A549 (cell line): Measurements from ENCODE around the gene TOE1. TPM values are rescaled to one million over a fixed set of nuclear protein-coding genes. Genes with fewer than 3 reads are reported as not detected.

Source experiments
- ATAC-seq, 2 experiments: fragments of 200-7000 bp in 1 of 2; fragments of >200 bp in 1 of 2; cut with Nextera tagmentation in 1 of 2; cut with Tn5 transposase in 1 of 2; 3 replicates each; pipeline versions ENCODE4 v1.8.0 to v1.9.1; 2018 to 2020; ENCODE audit warnings: mild to moderate bottlenecking in 1 of 2, moderate library complexity in 1 of 2
- CTCF ChIA-PET: fragments of 300-600 bp; sonication (Branson Sonifier 250); formaldehyde crosslinking; extraction: SDS; loops from one replicate; lab custom pipeline; 2021; ENCODE audit warnings: antibody characterized with exemption, inconsistent platforms; lab: Yijun Ruan, JAX
- POLR2A ChIA-PET: fragments of 350-600 bp; formaldehyde crosslinking; extraction: SDS; loops from one replicate; lab custom pipeline; 2021; ENCODE audit warnings: antibody characterized with exemption, inconsistent platforms; lab: Yijun Ruan, JAX
- DNase-seq, 2 experiments: peaks; one replicate each; pipeline versions ENCODE4 v3.0.0 to v3.0.0-alpha.2; 2011 to 2016; ENCODE audit warnings: low read depth in 1 of 2, low spot score in 1 of 2
- FAIRE-seq: peaks from 2 replicates; lab custom pipeline; 2011; peaks lifted over from hg19 to GRCh38; lab: Jason Lieb, UNC
- H3K27ac ChIP-seq, 2 experiments: fragments of >200 bp; sonication (Bioruptor Twin); formaldehyde crosslinking; 3 replicates each; pipeline ENCODE4 v1.5.1; 2016 to 2017
- H3K4me1 ChIP-seq: fragments of >200 bp; sonication (Bioruptor Twin); formaldehyde crosslinking; 3 replicates; pipeline ENCODE4 v1.6.1; 2016
- H3K4me2 ChIP-seq: fragments of >200 bp; sonication (Bioruptor Twin); formaldehyde crosslinking; 3 replicates; pipeline ENCODE4 v1.6.1; 2016
- H3K4me3 ChIP-seq: fragments of >200 bp; sonication (Bioruptor Twin); formaldehyde crosslinking; 3 replicates; pipeline ENCODE4 v1.5.1; 2016
- H3K9me3 ChIP-seq: fragments of >200 bp; sonication (Bioruptor Twin); formaldehyde crosslinking; 3 replicates; pipeline ENCODE4 v1.6.1; 2016
- BCL3 ChIP-seq: fragments of >200 bp; sonication (Bioruptor Twin); formaldehyde crosslinking; IDR thresholded peaks from 3 replicates; pipeline ENCODE4 v1.6.1; 2016
- CBX2 ChIP-seq: fragments of 200-600 bp; sonication (generic); IDR thresholded peaks from 2 replicates; pipeline ENCODE4 v1.6.1; 2016; ENCODE audit warnings: low read depth, mild to moderate bottlenecking, borderline replicate concordance
- CEBPB ChIP-seq, 2 experiments: fragments of >200 bp in 1 of 2; sonication (Bioruptor Twin) in 1 of 2; formaldehyde crosslinking in 1 of 2; IDR thresholded peaks; 2 replicates each; pipeline ENCODE4 v1.6.1; 2012 to 2016
- CHD2 ChIP-seq: fragments of 150-350 bp; IDR thresholded peaks from 2 replicates; pipeline ENCODE4 v1.6.1; 2014; ENCODE audit warnings: low read length; ENCODE audit not compliant: partially characterized antibody
- E2F6 ChIP-seq: IDR thresholded peaks from 2 replicates; pipeline ENCODE4 v1.6.1; 2012; ENCODE audit warnings: low read depth, borderline replicate concordance
- EHMT2 ChIP-seq: fragments of 200-600 bp; sonication (generic); IDR thresholded peaks from 2 replicates; pipeline ENCODE4 v1.6.1; 2016; ENCODE audit warnings: antibody characterized with exemption, low read depth, mild to moderate bottlenecking, moderate library complexity
- EP300 ChIP-seq, 2 experiments: fragments of >200 bp; sonication (Bioruptor Twin); formaldehyde crosslinking; IDR thresholded peaks; 2 replicates in 1 of 2; 3 replicates in 1 of 2; pipeline ENCODE4 v1.6.1; 2016 to 2017
- ESRRA ChIP-seq: fragments of 150-350 bp; IDR thresholded peaks from 2 replicates; pipeline ENCODE4 v1.6.1; 2014; ENCODE audit warnings: mild to moderate bottlenecking, low read length, borderline replicate concordance
- FOSL2 ChIP-seq, 2 experiments: fragments of 450-650 bp in 1 of 2; fragments of >200 bp in 1 of 2; sonication (Bioruptor Twin) in 1 of 2; formaldehyde crosslinking; IDR thresholded peaks; 2 replicates each; pipeline versions ENCODE4 v1.5.0 to v1.6.1; 2016 to 2020; ENCODE audit warnings: mild to moderate bottlenecking in 1 of 2, moderate library complexity in 1 of 2
- FOXS1 ChIP-seq: fragments of 250-450 bp; sonication (Bioruptor Pico); IDR thresholded peaks from 2 replicates; pipeline ENCODE4 v1.5.0; 2020; ENCODE audit warnings: mild to moderate bottlenecking, moderate library complexity
- GATA3 ChIP-seq: IDR thresholded peaks from 2 replicates; pipeline ENCODE4 v1.6.1; 2012; ENCODE audit warnings: borderline replicate concordance
- HOXA7 ChIP-seq: fragments of 250-450 bp; sonication (Bioruptor Pico); IDR thresholded peaks from 2 replicates; pipeline ENCODE4 v1.5.0; 2020; ENCODE audit warnings: mild to moderate bottlenecking, moderate library complexity
- HOXB13 ChIP-seq: fragments of 250-450 bp; sonication (Bioruptor Pico); IDR thresholded peaks from 2 replicates; pipeline ENCODE4 v1.5.0; 2020; ENCODE audit warnings: low read depth, mild to moderate bottlenecking, moderate library complexity
- JUNB ChIP-seq: fragments of >200 bp; sonication (Bioruptor Twin); formaldehyde crosslinking; IDR thresholded peaks from 2 replicates; pipeline ENCODE4 v1.6.1; 2016
- KDM5A ChIP-seq: fragments of 200-600 bp; sonication (generic); IDR thresholded peaks from 2 replicates; pipeline ENCODE4 v1.6.1; 2016; ENCODE audit warnings: antibody characterized with exemption, mild to moderate bottlenecking
- MAFK ChIP-seq: fragments of 450-650 bp; IDR thresholded peaks from 2 replicates; pipeline ENCODE4 v1.6.1; 2014; ENCODE audit not compliant: partially characterized antibody
- MAX ChIP-seq: IDR thresholded peaks from 2 replicates; pipeline ENCODE4 v1.6.1; 2012
- MAZ ChIP-seq: fragments of 150-350 bp; IDR thresholded peaks from 2 replicates; pipeline ENCODE4 v1.6.1; 2014; ENCODE audit warnings: antibody characterized with exemption, low read depth, low read length, borderline replicate concordance
- NFE2L2 ChIP-seq: fragments of 150-350 bp; conservative IDR thresholded peaks from 2 replicates; pipeline ENCODE4 v1.6.1; 2014; ENCODE audit warnings: low read length
- PHF8 ChIP-seq: fragments of 200-600 bp; sonication (generic); IDR thresholded peaks from 2 replicates; pipeline ENCODE4 v1.6.1; 2016; ENCODE audit warnings: low read depth, mild to moderate bottlenecking, antibody characterized with exemption, moderate library complexity, borderline replicate concordance
- POLR2AphosphoS2 ChIP-seq: conservative IDR thresholded peaks from 2 replicates; pipeline ENCODE4 v1.6.1; 2012; ENCODE audit warnings: low read length, improper control_type of control experiment, inconsistent platforms
- RAD21 ChIP-seq, 2 experiments: fragments of >200 bp in 1 of 2; sonication (Bioruptor Twin) in 1 of 2; formaldehyde crosslinking in 1 of 2; IDR thresholded peaks in 1 of 2; conservative IDR thresholded peaks in 1 of 2; 2 replicates in 1 of 2; 3 replicates in 1 of 2; pipeline ENCODE4 v1.6.1; 2012 to 2018; ENCODE audit warnings: inconsistent platforms in 1 of 2
- RARB ChIP-seq: fragments of 250-450 bp; sonication (Bioruptor Pico); IDR thresholded peaks from 2 replicates; pipeline ENCODE4 v1.8.0; 2021; ENCODE audit warnings: mild to moderate bottlenecking, moderate library complexity
- RCOR1 ChIP-seq: fragments of 150-350 bp; IDR thresholded peaks from 2 replicates; pipeline ENCODE4 v1.6.1; 2014; ENCODE audit warnings: antibody characterized with exemption, low read length, low read depth
- REST ChIP-seq: fragments of 200-600 bp; sonication (generic); IDR thresholded peaks from 2 replicates; pipeline ENCODE4 v1.6.1; 2016; ENCODE audit warnings: antibody characterized with exemption, mild to moderate bottlenecking, moderate library complexity
- RNF2 ChIP-seq: fragments of 200-600 bp; sonication (generic); IDR thresholded peaks from 2 replicates; pipeline ENCODE4 v1.6.1; 2016; ENCODE audit warnings: low read depth, mild to moderate bottlenecking, antibody characterized with exemption, moderate library complexity, borderline replicate concordance
- SREBF2 ChIP-seq: fragments of 450-650 bp; IDR thresholded peaks from 2 replicates; pipeline ENCODE4 v1.6.1; 2014; ENCODE audit warnings: mild to moderate bottlenecking, moderate library complexity
- TFCP2L1 ChIP-seq: fragments of 250-450 bp; sonication (Bioruptor Pico); IDR thresholded peaks from 2 replicates; pipeline ENCODE4 v1.5.0; 2021; ENCODE audit warnings: mild to moderate bottlenecking
- USF2 ChIP-seq: fragments of 450-650 bp; IDR thresholded peaks from 2 replicates; pipeline ENCODE4 v1.6.1; 2014; ENCODE audit warnings: antibody characterized with exemption
- ZC3H11A ChIP-seq: fragments of 450-650 bp; IDR thresholded peaks from 2 replicates; pipeline ENCODE4 v1.6.1; 2014; ENCODE audit warnings: antibody characterized with exemption, mild to moderate bottlenecking
- ZNF302 ChIP-seq: fragments of 250-450 bp; sonication (Bioruptor Pico); IDR thresholded peaks from 2 replicates; pipeline ENCODE4 v1.9.0; 2021; ENCODE audit warnings: inconsistent platforms, mild to moderate bottlenecking, moderate library complexity
- WGBS: methylation state at CpG from one replicate; pipeline ENCODE4 v1.1.6; 2017; ENCODE audit errors: missing lambda C conversion rate; 5-methylcytosine and 5-hydroxymethylcytosine counted together
- polyA plus RNA-seq, 4 experiments: library from polyadenylated mRNA; depleted of rRNA in 3 of 4; stranded (reverse); fragments of >200 nt; fragmentation: RNase III in 1 of 4; extraction: RNeasy Plus Mini Kit Qiagen cat#74134 plus additional on column Dnase treatment in 1 of 4; gene quantifications; 2 replicates in 3 of 4; 3 replicates in 1 of 4; pipeline ENCODE4 v1.2.3, GENCODE V29; 2011 to 2017

Gene TOE1
- polyA plus RNA-seq, 2 of the 4 experiments (the other 2 are of a cell fraction), result 13.3 to 13.7 TPM

GRCh38 chr1:45351508-45351907 is 11.5 kb downstream of the TOE1 start:
- CTCF ChIA-PET, result interaction anchor here (1.3 to 7.3 kb wide), 3 partner anchors 8 to 142 kb away, joined by 3 to 43 read pairs (median 9); no protein-coding TSS in a partner anchor
- Histone ChIP-seq H3K4me1 (peaks cover 8% of the 10 kb centered on the region; the same call in 1 of the 3 replicates), H3K4me2 (no peak overlapping the region), H3K9me3 (no peaks in the 10 kb centered on the region), H3K4me3 (no peak overlapping the region), H3K27ac (no peak overlapping the region)
- POLR2A ChIA-PET, result no interaction called here
- WGBS, result 62% methylated on average over 5 of the region's 5 CpGs
- no peak for ATAC-seq
- no peak for TF ChIP-seq BCL3
- TF ChIP-seq MAFK, result no peak
- TF ChIP-seq E2F6, result no peak
- no peak for TF ChIP-seq MAX
- no peak for TF ChIP-seq ESRRA
- TF ChIP-seq RNF2, result no peak
- no peak for TF ChIP-seq FOSL2 (IDR thresholded peaks at IDR 0.05)
- no peak for TF ChIP-seq FOSL2 (CRISPR knock-in tag; IDR thresholded peaks at IDR 0.05)
- TF ChIP-seq SREBF2, result no peak
- TF ChIP-seq KDM5A, result no peak
- no peak for TF ChIP-seq CHD2
- TF ChIP-seq GATA3, result no peak
- TF ChIP-seq HOXA7 (CRISPR knock-in tag), result no peak
- no peak for TF ChIP-seq JUNB
- no peak for TF ChIP-seq RAD21 (conservative IDR thresholded peaks at IDR 0.05 in 1 of 2, IDR thresholded peaks at IDR 0.05 in 1 of 2)
- TF ChIP-seq, all 56 proteins: peak for 0
- no peak for FAIRE-seq
- DNase-seq, result no peak

- CTCF ChIA-PET, result interaction anchor here (0.8 kb wide), 1 partner anchor 140 kb away, joined by 3 read pairs; no protein-coding TSS in a partner anchor
- DNase-seq (no peak), FAIRE-seq (no peak), ATAC-seq (no peak)
- POLR2A ChIA-PET, result no interaction called here
- 94% methylated on average over 2 of the region's 2 CpGs for WGBS
- H3K4me1 ChIP-seq, result no peaks in the 10 kb centered on the region
- H3K4me2 ChIP-seq, result no peak overlapping the region
- H3K9me3 ChIP-seq, result no peaks in the 10 kb centered on the region
- H3K4me3 ChIP-seq, result no peak overlapping the region
- no peak for TF ChIP-seq RARB (CRISPR knock-in tag)
- no peak for TF ChIP-seq TFCP2L1 (CRISPR knock-in tag)
- TF ChIP-seq RCOR1, result no peak
- TF ChIP-seq PHF8, result no peak
- TF ChIP-seq MAZ, result no peak
- TF ChIP-seq RAD21 (conservative IDR thresholded peaks at IDR 0.05 in 1 of 2, IDR thresholded peaks at IDR 0.05 in 1 of 2), result no peak
- no peak for TF ChIP-seq EHMT2
- no peak for TF ChIP-seq CEBPB (IDR thresholded peaks at IDR 0.05)
- no peak for TF ChIP-seq ZNF302 (CRISPR knock-in tag)
- TF ChIP-seq USF2, result no peak
- TF ChIP-seq FOXS1 (CRISPR knock-in tag), result no peak
- TF ChIP-seq EP300 (IDR thresholded peaks at IDR 0.05), result no peak
- no peak for TF ChIP-seq REST
- TF ChIP-seq POLR2AphosphoS2, result no peak
- no peak for TF ChIP-seq HOXB13
- TF ChIP-seq ZC3H11A, result no peak
- TF ChIP-seq NFE2L2, result no peak
- no peak for TF ChIP-seq CBX2
- no peak for TF ChIP-seq GATA3
- H3K27ac ChIP-seq, result no peak overlapping the region
These were observed 13.7 kb downstream of the TOE1 start for GRCh38 chr1:45353685-45354084.
